ENCODE results near the gene VPS13D.
"Not testable (repeated sequence)": the region's sequence is repeated elsewhere in the genome, so short reads cannot be mapped to it uniquely, and the experiment has no call there.

VPS13D gene

GRCh38 chr1:12521096-12521495 is 291.3 kb downstream of the VPS13D start:
- no peak for DNase-seq (ENCODE audit: low spot score)

GRCh38 chr1:12522780-12523179 is 292.9 kb downstream of the VPS13D start:
- DNase-seq (ENCODE audit: low spot score): not testable (repeated sequence)

- DNase-seq (ENCODE audit: low spot score): no peak
These were observed 294.4 kb downstream of the VPS13D start for GRCh38 chr1:12524266-12524665.

- no peak for DNase-seq (ENCODE audit: low spot score)
These were observed 295.7 kb downstream of the VPS13D start for GRCh38 chr1:12525311-12526181.

GRCh38 chr1:12527564-12527963 is 297.7 kb downstream of the VPS13D start:
- DNase-seq (ENCODE audit: low spot score): no peak

GRCh38 chr1:12528021-12528852 is 298.4 kb downstream of the VPS13D start:
- no peak for DNase-seq (ENCODE audit: low spot score)

GRCh38 chr1:12529640-12530174 is 299.9 kb downstream of the VPS13D start:
- DNase-seq (ENCODE audit: low spot score): no peak

GRCh38 chr1:12530462-12531178 is 300.8 kb downstream of the VPS13D start:
- no peak for DNase-seq (ENCODE audit: low spot score)

- DNase-seq (ENCODE audit: low spot score): no peak
These were observed 301.3 kb downstream of the VPS13D start for GRCh38 chr1:12531179-12531499.

- DNase-seq (ENCODE audit: low spot score): no peak
These were observed 302.8 kb downstream of the VPS13D start for GRCh38 chr1:12532405-12533315.

GRCh38 chr1:12536023-12536639 is 306.3 kb downstream of the VPS13D start:
- DNase-seq (ENCODE audit: low spot score): no peak

GRCh38 chr1:12537294-12537693 is 307.5 kb downstream of the VPS13D start:
- no peak for DNase-seq (ENCODE audit: low spot score)

- no peak for DNase-seq (ENCODE audit: low spot score)
These were observed 308.2 kb downstream of the VPS13D start for GRCh38 chr1:12537906-12538461.

GRCh38 chr1:12538536-12538935 is 308.7 kb downstream of the VPS13D start:
- not testable (repeated sequence) for DNase-seq (ENCODE audit: low spot score)

- no peak for DNase-seq (ENCODE audit: low spot score)
These were observed 309.5 kb downstream of the VPS13D start for GRCh38 chr1:12539320-12539704.

GRCh38 chr1:12539705-12540579 is 310.1 kb downstream of the VPS13D start:
- DNase-seq (ENCODE audit: low spot score): peak; percentile 82

GRCh38 chr1:12540580-12541273 is 310.9 kb downstream of the VPS13D start:
- no peak for DNase-seq (ENCODE audit: low spot score)

- no peak for DNase-seq (ENCODE audit: low spot score)
These were observed 311.7 kb downstream of the VPS13D start for GRCh38 chr1:12541274-12542137.
